Endothelial cell of umbilical vein (primary cell): ENCODE measurements around the gene SLC20A1. TPM values are rescaled to one million over a fixed set of nuclear protein-coding genes. Genes with fewer than 3 reads are reported as not detected.

Experiments used
- BruUV-seq: library from RNA; stranded (reverse); fragments of 400-500 nt; replicated peaks from 2 replicates; lab custom pipeline; 2021; lab: Mats Ljungman, UMichigan
- CTCF ChIA-PET: fragments of 300-600, 350-600 bp; sonication (Branson Sonifier 250); formaldehyde crosslinking; loops from one replicate; lab custom pipeline; 2021; ENCODE audit warnings: antibody characterized with exemption, inconsistent platforms; lab: Charles Lee
- POLR2A ChIA-PET: fragments of 300-600, 350-600 bp; sonication (Branson Sonifier 250); formaldehyde crosslinking; loops from one replicate; lab custom pipeline; 2021; ENCODE audit warnings: antibody characterized with exemption, inconsistent platforms; lab: Charles Lee
- DNase-seq: peaks from one replicate; pipeline ENCODE4 v3.0.0-alpha.2; 2011; ENCODE audit warnings: low read depth, low spot score
- FAIRE-seq: peaks from 2 replicates; lab custom pipeline; 2011; peaks lifted over from hg19 to GRCh38; lab: Jason Lieb, UNC
- H2AFZ ChIP-seq: 2 replicates; pipeline ENCODE4 v1.6.0; 2012; ENCODE audit warnings: low read depth, low read length, control low read depth, inconsistent platforms
- H3K27ac ChIP-seq: 2 replicates; pipeline ENCODE4 v1.5.1; 2011; ENCODE audit warnings: low read depth, mild to moderate bottlenecking, control low read depth, low read length, moderate library complexity; ENCODE audit not compliant: insufficient read depth
- H3K27me3 ChIP-seq, 2 experiments: 2 replicates each; pipeline versions ENCODE4 v1.6.0 to v1.6.1; 2011; ENCODE audit warnings: low read length in 2 of 2, mixed read lengths in 1 of 2; ENCODE audit not compliant: control insufficient read depth in 2 of 2, insufficient read depth in 2 of 2
- H3K36me3 ChIP-seq, 2 experiments: 2 replicates in 1 of 2; 3 replicates in 1 of 2; pipeline ENCODE4 v1.5.1; 2011; ENCODE audit warnings: low read length in 2 of 2, mild to moderate bottlenecking in 1 of 2, moderate library complexity in 1 of 2; ENCODE audit not compliant: control insufficient read depth in 2 of 2, insufficient read depth in 2 of 2; ENCODE audit errors: extremely low read depth in 1 of 2
- H3K4me1 ChIP-seq: 3 replicates; pipeline ENCODE4 v1.5.1; 2011; ENCODE audit warnings: mild to moderate bottlenecking, low read length; ENCODE audit not compliant: control insufficient read depth, insufficient read depth; ENCODE audit errors: extremely low read depth
- H3K4me2 ChIP-seq: 2 replicates; pipeline ENCODE4 v1.6.1; 2011; ENCODE audit warnings: low read length, control low read depth, mixed read lengths; ENCODE audit not compliant: insufficient read depth
- H3K4me3 ChIP-seq, 3 experiments: fragments of 200-600 bp in 1 of 3; sonication (generic), shearing (Covaris generic) in 1 of 3; replicated peaks in 1 of 3; 2 replicates each; pipeline ENCODE4 v1.5.1; 2011 to 2016; ENCODE audit warnings: control low read depth in 3 of 3, low read length in 3 of 3, mild to moderate bottlenecking in 2 of 3, inconsistent platforms in 1 of 3, low read depth in 1 of 3, moderate library complexity in 1 of 3; ENCODE audit not compliant: insufficient read depth in 1 of 3
- H3K79me2 ChIP-seq: 2 replicates; pipeline ENCODE4 v1.6.0; 2012; ENCODE audit warnings: low read length, inconsistent platforms; ENCODE audit not compliant: control insufficient read depth, insufficient read depth
- H3K9ac ChIP-seq: replicated peaks from 2 replicates; pipeline ENCODE3; 2011; ENCODE audit warnings: low read length, control low read depth; ENCODE audit not compliant: insufficient read depth; ENCODE audit errors: extremely low read depth
- H3K9me1 ChIP-seq: replicated peaks from 3 replicates; pipeline ENCODE4 v1.6.0; 2011; ENCODE audit warnings: mild to moderate bottlenecking, low read length; ENCODE audit not compliant: control insufficient read depth, insufficient read depth; ENCODE audit errors: extremely low read depth
- H3K9me3 ChIP-seq: replicated peaks from 2 replicates; pipeline ENCODE4 v1.5.1; 2012; ENCODE audit warnings: low read length, inconsistent platforms; ENCODE audit not compliant: control insufficient read depth, insufficient read depth
- H4K20me1 ChIP-seq: replicated peaks from 2 replicates; pipeline ENCODE3; 2011; ENCODE audit warnings: mild to moderate bottlenecking, low read length; ENCODE audit not compliant: control insufficient read depth, insufficient read depth; ENCODE audit errors: extremely low read depth
- EZH2 ChIP-seq: IDR thresholded peaks from 2 replicates; pipeline ENCODE4 v1.6.1; 2012; ENCODE audit warnings: borderline replicate concordance, low read depth, mild to moderate bottlenecking, moderate library complexity, low read length, inconsistent platforms; ENCODE audit not compliant: severe bottlenecking
- FOS ChIP-seq: IDR thresholded peaks from 2 replicates; pipeline ENCODE4 v1.6.1; 2011; ENCODE audit warnings: mild to moderate bottlenecking, low read length, moderate library complexity, borderline replicate concordance; ENCODE audit not compliant: insufficient read depth
- GATA2 ChIP-seq: IDR thresholded peaks from 2 replicates; pipeline ENCODE4 v1.7.0; 2011; ENCODE audit warnings: low read depth, mild to moderate bottlenecking, moderate library complexity, mixed read lengths, low read length; ENCODE audit not compliant: insufficient read length, insufficient read depth
- JUN ChIP-seq: IDR thresholded peaks from 2 replicates; pipeline ENCODE4 v1.6.1; 2011; ENCODE audit warnings: borderline replicate concordance, low read depth; ENCODE audit not compliant: insufficient read length, insufficient read depth
- MYC ChIP-seq: IDR thresholded peaks from one replicate; pipeline ENCODE4 v1.6.1; 2011; ENCODE audit warnings: mild to moderate bottlenecking, low read depth, low read length
- POLR2A ChIP-seq: IDR thresholded peaks from 2 replicates; pipeline ENCODE4 v1.6.1; 2012; ENCODE audit warnings: low read depth, mild to moderate bottlenecking, control low read depth, low read length
- POLR2AphosphoS5 ChIP-seq: IDR thresholded peaks from 2 replicates; pipeline ENCODE4 v1.6.1; 2012; ENCODE audit warnings: low read depth, mild to moderate bottlenecking, control low read depth, low read length, moderate library complexity; ENCODE audit not compliant: insufficient read depth
- dilution Hi-C: fragments of 300-500 bp; cut with MboI; formaldehyde crosslinking; loops from one replicate; pipeline ENCODE4 v1.15.0; 2019; ENCODE audit warnings: low sequenced_read_pairs; ENCODE audit not compliant: extremely low pct_ligation_motif_present
- intact Hi-C: fragments of 100-400 bp; cut with micrococcal nuclease; formaldehyde crosslinking; loops from one replicate; pipeline ENCODE4 v1.10.0; 2022
- polyA plus RNA-seq, 4 experiments: library from polyadenylated mRNA; depleted of rRNA in 3 of 4; stranded (reverse) in 3 of 4; unstranded in 1 of 4; fragments of >200 nt; gene quantifications; 2 replicates each; pipeline versions ENCODE4 v1.2.1 to v1.2.3, GENCODE V29; 2011 to 2012; ENCODE audit warnings: missing spikeins in 1 of 4
- total RNA-seq: library from RNA; stranded (reverse); gene quantifications from 2 replicates; pipeline ENCODE4 v1.2.3, GENCODE V29; 2021
- TF ChIP-seq, protein P1 (sequence below), 2 donors: IDR thresholded peaks; 1 replicate in 1 of 2; 2 replicates in 1 of 2; pipeline ENCODE4 v1.5.1; 2011; ENCODE audit warnings: low read length in 2 of 2, mild to moderate bottlenecking in 2 of 2, moderate library complexity in 2 of 2, control low read depth in 1 of 2, inconsistent platforms in 1 of 2, low read depth in 1 of 2; ENCODE audit not compliant: insufficient read depth in 1 of 2; ENCODE audit errors: extremely low read depth in 1 of 2
- TF ChIP-seq, protein P2 (sequence below): IDR thresholded peaks from 2 replicates; pipeline ENCODE4 v1.6.1; 2011; ENCODE audit not compliant: insufficient read depth, insufficient read length

SLC20A1 gene
- total and polyA plus RNA-seq, 2 donors (not counting 3 experiments of a cell fraction or from before 2014, with no cell fraction given): 52.7 to 149 TPM

DNA sequence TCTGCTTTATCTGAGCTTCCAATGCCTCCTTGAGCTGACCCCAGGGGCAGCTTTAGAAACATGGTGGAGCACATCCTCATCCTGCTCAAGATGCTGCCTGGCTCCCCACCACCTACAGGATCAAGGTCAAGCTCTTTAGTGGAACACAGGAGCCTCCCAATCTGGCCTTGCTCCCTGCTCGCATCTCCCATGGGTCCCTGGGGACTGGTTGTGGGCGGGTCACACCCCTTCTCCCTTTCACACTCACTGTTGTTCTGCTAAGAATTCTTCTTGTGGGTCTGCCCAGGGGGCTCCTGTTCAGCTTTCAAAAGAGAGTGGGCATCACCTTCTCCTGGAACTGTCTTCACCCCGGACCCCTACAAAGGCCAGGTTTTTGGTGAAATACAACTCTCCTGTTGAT lies 66.7 kb downstream of the SLC20A1 start:
- dilution Hi-C loops: no loop called here
- no peaks in the 10 kb centered on the region for H3K27me3 ChIP-seq

More for the DNA sequence above, 66.7 kb downstream of the SLC20A1 start:
- Histone ChIP-seq H2AFZ (no peak overlapping the region), H3K9me3 (no peaks in the 10 kb centered on the region), H3K4me1 (no peaks in the 10 kb centered on the region), H3K27ac (no peak overlapping the region), H3K79me2 (no peaks in the 10 kb centered on the region), H3K4me3 (no peak overlapping the region), H3K4me2 (no peak overlapping the region), H3K36me3 (no peaks in the 10 kb centered on the region), H3K9me1 (no peaks in the 10 kb centered on the region), H4K20me1 (no peaks in the 10 kb centered on the region), H3K9ac (no peak overlapping the region)
- FAIRE-seq (no peak), DNase-seq (no peak)
- TF ChIP-seq POLR2AphosphoS5 (no peak), MYC (no peak), FOS (no peak), EZH2 (no peak), POLR2A (no peak), JUN (no peak), GATA2 (no peak)
- TF ChIP-seq, protein P1, sequence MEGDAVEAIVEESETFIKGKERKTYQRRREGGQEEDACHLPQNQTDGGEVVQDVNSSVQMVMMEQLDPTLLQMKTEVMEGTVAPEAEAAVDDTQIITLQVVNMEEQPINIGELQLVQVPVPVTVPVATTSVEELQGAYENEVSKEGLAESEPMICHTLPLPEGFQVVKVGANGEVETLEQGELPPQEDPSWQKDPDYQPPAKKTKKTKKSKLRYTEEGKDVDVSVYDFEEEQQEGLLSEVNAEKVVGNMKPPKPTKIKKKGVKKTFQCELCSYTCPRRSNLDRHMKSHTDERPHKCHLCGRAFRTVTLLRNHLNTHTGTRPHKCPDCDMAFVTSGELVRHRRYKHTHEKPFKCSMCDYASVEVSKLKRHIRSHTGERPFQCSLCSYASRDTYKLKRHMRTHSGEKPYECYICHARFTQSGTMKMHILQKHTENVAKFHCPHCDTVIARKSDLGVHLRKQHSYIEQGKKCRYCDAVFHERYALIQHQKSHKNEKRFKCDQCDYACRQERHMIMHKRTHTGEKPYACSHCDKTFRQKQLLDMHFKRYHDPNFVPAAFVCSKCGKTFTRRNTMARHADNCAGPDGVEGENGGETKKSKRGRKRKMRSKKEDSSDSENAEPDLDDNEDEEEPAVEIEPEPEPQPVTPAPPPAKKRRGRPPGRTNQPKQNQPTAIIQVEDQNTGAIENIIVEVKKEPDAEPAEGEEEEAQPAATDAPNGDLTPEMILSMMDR (IDR thresholded peaks at IDR 0.05; ENCODE audit: extremely low read depth in 1 of 2, insufficient read depth in 1 of 2, low read depth in 1 of 2, low read length in 2 of 2): no peak
- TF ChIP-seq, protein P2, sequence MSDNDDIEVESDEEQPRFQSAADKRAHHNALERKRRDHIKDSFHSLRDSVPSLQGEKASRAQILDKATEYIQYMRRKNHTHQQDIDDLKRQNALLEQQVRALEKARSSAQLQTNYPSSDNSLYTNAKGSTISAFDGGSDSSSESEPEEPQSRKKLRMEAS: no peak
- BruUV-seq: no TSS peak
- intact Hi-C loops: no loop called here
- CTCF ChIA-PET: interaction anchor here (1.5 kb wide), 1 partner anchor 14 kb away, joined by 3 read pairs; no protein-coding TSS in a partner anchor
- POLR2A ChIA-PET: no interaction called here
